GM12864 (cell line): Measurements from ENCODE around the gene TPMT.

ENCODE experiments used
- DNase-seq: peaks from one replicate; pipeline ENCODE4 v3.0.0-alpha.2; 2011; ENCODE audit warnings: low read depth
- H3K4me3 ChIP-seq: 2 replicates; pipeline ENCODE4 v1.5.1; 2011; ENCODE audit warnings: mild to moderate bottlenecking, low read depth, low read length, control low read depth
- CTCF ChIP-seq: IDR thresholded peaks from 2 replicates; pipeline ENCODE4 v1.5.1; 2011; ENCODE audit warnings: low read depth, mild to moderate bottlenecking, moderate library complexity, low read length, control low read depth, inconsistent platforms; ENCODE audit errors: missing control alignments

TPMT gene

GRCh38 chr6:18121580-18122127 is 33.2 kb downstream of the TPMT start:
- no peak overlapping the region for H3K4me3 ChIP-seq
- DNase-seq = no peak
- TF ChIP-seq CTCF = peak; percentile 60

GRCh38 chr6:18119236-18119635 is 35.6 kb downstream of the TPMT start:
- no peak overlapping the region for H3K4me3 ChIP-seq
- DNase-seq = no peak
- no peak for TF ChIP-seq CTCF

- no peak for DNase-seq
- no peak overlapping the region for H3K4me3 ChIP-seq
- no peak for TF ChIP-seq CTCF
Observed at GRCh38 chr6:18118330-18118729, 36.5 kb downstream of the TPMT start.

DNA sequence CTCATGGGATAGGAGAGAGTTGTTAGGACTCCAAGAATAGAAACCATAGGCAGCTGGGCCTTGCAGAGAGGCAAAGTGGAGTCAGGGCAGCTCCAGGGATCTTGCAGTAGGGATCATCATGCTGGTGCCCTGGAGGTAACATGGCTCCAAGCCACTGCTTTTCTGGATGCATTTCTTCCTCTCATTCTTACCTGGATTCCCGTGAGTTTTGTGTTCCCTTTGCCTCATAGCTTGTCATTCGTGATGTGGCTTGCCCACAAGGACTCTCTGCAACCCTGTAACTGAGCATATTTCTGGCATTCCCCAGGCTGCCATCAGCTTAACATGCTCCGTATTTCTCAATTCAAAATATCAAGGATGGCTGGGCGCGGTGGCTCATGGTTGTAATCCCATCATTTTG is 37.7 kb downstream of the TPMT start:
- no peak for TF ChIP-seq CTCF
- no peak for DNase-seq
- H3K4me3 ChIP-seq = no peak overlapping the region

DNA sequence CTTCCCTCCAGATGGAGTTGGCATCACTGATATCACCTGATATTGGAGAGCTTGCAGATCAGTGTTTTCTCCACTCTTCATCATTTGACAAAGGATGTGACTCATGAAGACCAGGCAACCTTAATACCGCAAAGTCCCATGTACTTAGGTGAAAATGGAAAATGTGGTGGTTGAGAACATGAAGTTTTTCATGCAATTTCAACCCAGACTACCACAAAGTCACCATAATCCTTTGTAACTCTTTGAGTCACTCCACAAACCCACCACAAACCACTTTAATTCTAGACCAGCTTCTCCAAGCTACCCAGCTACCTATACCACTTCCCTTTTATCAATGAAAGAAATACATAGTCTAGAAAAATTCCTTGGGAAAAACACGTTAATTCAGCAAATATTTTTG is 39.5 kb downstream of the TPMT start:
- TF ChIP-seq CTCF = no peak
- no peak overlapping the region for H3K4me3 ChIP-seq
- no peak for DNase-seq

DNA sequence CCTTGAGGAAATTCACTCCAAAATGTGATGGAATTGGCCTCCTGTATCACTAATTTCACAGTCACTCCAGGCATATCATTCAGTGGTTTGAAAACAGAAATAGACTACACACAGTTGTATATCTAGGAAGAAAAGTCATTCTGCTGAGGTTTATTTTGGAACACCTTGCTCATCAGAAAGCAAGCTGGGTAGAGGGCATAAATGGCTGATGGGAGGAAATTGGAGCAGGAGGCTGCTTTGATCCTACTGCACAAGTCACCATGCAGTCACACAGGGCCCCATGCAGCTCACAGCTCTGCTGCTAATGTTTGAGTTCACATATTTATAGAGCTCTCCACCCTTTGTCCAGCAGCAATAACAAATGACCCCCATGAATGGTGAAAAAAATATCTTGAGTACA is 44.7 kb downstream of the TPMT start:
- no peak for DNase-seq
- TF ChIP-seq CTCF = no peak
- no peak overlapping the region for H3K4me3 ChIP-seq

DNA sequence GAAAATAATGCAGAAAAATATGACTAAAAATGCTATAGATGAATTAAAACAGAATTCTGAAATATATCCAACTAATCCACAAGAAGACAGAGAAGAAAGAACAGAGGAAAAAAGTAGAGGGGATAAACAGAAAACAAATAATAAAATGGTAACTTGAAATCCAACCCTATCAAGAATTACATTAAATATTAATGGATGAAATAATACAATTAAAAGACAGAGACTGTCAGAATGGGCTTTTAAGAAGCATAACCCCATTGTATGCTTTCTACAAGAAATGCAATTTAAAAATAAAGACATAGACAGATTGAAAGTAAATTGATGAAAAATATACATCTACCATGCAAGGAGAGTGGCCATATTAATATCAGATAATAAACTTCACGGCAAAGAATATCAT is 47.8 kb downstream of the TPMT start:
- no peak overlapping the region for H3K4me3 ChIP-seq
- TF ChIP-seq CTCF = no peak
- DNase-seq = no peak
